Hepatocyte (in vitro differentiated cells): Measurements from ENCODE around the gene TBC1D5. TPM values are rescaled to one million over a fixed set of nuclear protein-coding genes. Genes with fewer than 3 reads are reported as not detected.

ENCODE experiments used
- DNase-seq: peaks from one replicate; pipeline ENCODE4 v3.0.0-alpha.2; 2016; ENCODE audit warnings: low spot score
- H2AFZ ChIP-seq: fragments of 200-600 bp; sonication (generic); 2 replicates; pipeline ENCODE4 v1.6.0; 2016; ENCODE audit warnings: antibody characterized with exemption, mild to moderate bottlenecking
- H3K27ac ChIP-seq: fragments of 200-600 bp; sonication (generic); 2 replicates; pipeline ENCODE4 v1.5.1; 2016; ENCODE audit warnings: mild to moderate bottlenecking
- H3K27me3 ChIP-seq: fragments of 200-600 bp; sonication (generic); 2 replicates; pipeline ENCODE4 v1.6.1; 2016
- H3K36me3 ChIP-seq: fragments of 200-600 bp; sonication (generic); replicated peaks from 2 replicates; pipeline ENCODE4 v1.5.1; 2016; ENCODE audit warnings: low read depth; ENCODE audit not compliant: insufficient read depth
- H3K4me1 ChIP-seq: fragments of 200-600 bp; sonication (generic); 2 replicates; pipeline ENCODE4 v1.5.1; 2016; ENCODE audit warnings: mild to moderate bottlenecking, moderate library complexity; ENCODE audit not compliant: insufficient read depth
- H3K4me2 ChIP-seq: fragments of 200-600 bp; sonication (generic); 2 replicates; pipeline ENCODE4 v1.6.0; 2016
- H3K4me3 ChIP-seq: fragments of 200-600 bp; sonication (generic); 2 replicates; pipeline ENCODE4 v1.5.1; 2016; ENCODE audit warnings: mild to moderate bottlenecking
- H3K79me2 ChIP-seq: fragments of 200-600 bp; sonication (generic); 2 replicates; pipeline ENCODE4 v1.6.0; 2017; ENCODE audit warnings: mild to moderate bottlenecking
- H3K9me2 ChIP-seq: fragments of 200-600 bp; sonication (generic); replicated peaks from 2 replicates; pipeline ENCODE4 v1.6.0; 2017; ENCODE audit warnings: mild to moderate bottlenecking; ENCODE audit not compliant: insufficient read depth
- H3K9me3 ChIP-seq: fragments of 200-600 bp; sonication (generic); 2 replicates; pipeline ENCODE4 v1.5.1; 2016; ENCODE audit warnings: low read depth, mild to moderate bottlenecking
- H4K20me1 ChIP-seq: fragments of 200-600 bp; sonication (generic); 2 replicates; pipeline ENCODE4 v1.6.0; 2016; ENCODE audit warnings: mild to moderate bottlenecking; ENCODE audit not compliant: insufficient read depth, poor library complexity, severe bottlenecking
- EZH2 ChIP-seq: fragments of 200-600 bp; sonication (generic); IDR thresholded peaks from 2 replicates; pipeline ENCODE4 v1.6.1; 2016; ENCODE audit warnings: antibody characterized with exemption, mild to moderate bottlenecking, borderline replicate concordance
- EZH2phosphoT487 ChIP-seq: fragments of 200-600 bp; sonication (generic); IDR thresholded peaks from one replicate; pipeline ENCODE4 v1.6.1; 2018; ENCODE audit warnings: antibody characterized with exemption, mild to moderate bottlenecking, low read depth, moderate library complexity; ENCODE audit not compliant: unreplicated experiment, severe bottlenecking
- WGBS: methylation state at CpG from one replicate; pipeline ENCODE4 v1.1.6; 2016; ENCODE audit warnings: low lambda C conversion rate; ENCODE audit errors: missing lambda C conversion rate; 5-methylcytosine and 5-hydroxymethylcytosine counted together
- polyA plus RNA-seq: library from polyadenylated mRNA; unstranded; fragments of >200 nt; fragmentation: Nextera tagmentation; extraction: Ambion mirVana; gene quantifications from 2 replicates; pipeline ENCODE4 v1.2.1, GENCODE V29; 2016
- total RNA-seq: library from RNA; depleted of rRNA; stranded (reverse); fragments of >200 nt; gene quantifications from 2 replicates; pipeline ENCODE4 v1.2.3, GENCODE V29; 2014
- TF ChIP-seq, protein P1 (sequence below): fragments of 200-600 bp; sonication (generic); IDR thresholded peaks from 2 replicates; pipeline ENCODE4 v1.5.1; 2016; ENCODE audit warnings: antibody characterized with exemption, mild to moderate bottlenecking; ENCODE audit not compliant: poor library complexity

The TBC1D5 gene
- total and polyA plus RNA-seq, 2 experiments from 2014 or later: 17.0 to 64.2 TPM

DNA sequence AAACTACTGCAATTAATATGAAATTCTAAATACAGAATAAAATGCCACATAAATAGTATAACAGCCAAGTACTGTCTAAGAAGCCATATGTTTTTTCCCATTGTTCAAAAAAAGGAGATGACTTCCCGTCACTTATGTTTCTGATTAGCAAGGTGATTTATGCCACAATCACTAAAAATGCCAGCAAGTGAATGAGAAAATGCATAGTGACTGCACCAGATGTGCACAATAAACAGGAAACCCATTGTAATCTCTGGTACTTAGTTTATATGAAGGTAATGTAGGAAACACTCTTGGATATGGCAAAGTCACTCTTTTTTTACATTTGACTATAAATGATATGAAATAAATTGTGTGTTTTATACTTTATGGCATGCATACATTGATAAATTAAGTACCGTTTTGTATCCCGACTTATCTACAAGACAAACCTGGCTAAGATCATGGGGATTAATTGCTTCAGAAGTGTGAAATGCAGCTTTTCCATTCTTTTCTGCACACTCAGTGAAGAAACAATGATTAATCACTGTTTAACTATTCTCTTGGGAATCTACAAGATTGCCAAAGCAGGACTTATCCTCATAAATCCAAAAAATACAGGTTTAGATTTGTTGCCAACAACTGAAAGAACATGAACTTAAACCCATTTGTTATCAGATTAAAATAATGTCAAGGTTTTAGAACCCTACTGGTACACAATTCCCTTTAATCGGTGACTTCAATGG lies 164.5 kb downstream of the TBC1D5 start:
- no peaks in the 10 kb centered on the region for H3K79me2 ChIP-seq
- H2AFZ ChIP-seq: no peak overlapping the region
- H3K9me3 ChIP-seq: no peaks in the 10 kb centered on the region
- no peak for TF ChIP-seq EZH2phosphoT487
- TF ChIP-seq, protein P1, sequence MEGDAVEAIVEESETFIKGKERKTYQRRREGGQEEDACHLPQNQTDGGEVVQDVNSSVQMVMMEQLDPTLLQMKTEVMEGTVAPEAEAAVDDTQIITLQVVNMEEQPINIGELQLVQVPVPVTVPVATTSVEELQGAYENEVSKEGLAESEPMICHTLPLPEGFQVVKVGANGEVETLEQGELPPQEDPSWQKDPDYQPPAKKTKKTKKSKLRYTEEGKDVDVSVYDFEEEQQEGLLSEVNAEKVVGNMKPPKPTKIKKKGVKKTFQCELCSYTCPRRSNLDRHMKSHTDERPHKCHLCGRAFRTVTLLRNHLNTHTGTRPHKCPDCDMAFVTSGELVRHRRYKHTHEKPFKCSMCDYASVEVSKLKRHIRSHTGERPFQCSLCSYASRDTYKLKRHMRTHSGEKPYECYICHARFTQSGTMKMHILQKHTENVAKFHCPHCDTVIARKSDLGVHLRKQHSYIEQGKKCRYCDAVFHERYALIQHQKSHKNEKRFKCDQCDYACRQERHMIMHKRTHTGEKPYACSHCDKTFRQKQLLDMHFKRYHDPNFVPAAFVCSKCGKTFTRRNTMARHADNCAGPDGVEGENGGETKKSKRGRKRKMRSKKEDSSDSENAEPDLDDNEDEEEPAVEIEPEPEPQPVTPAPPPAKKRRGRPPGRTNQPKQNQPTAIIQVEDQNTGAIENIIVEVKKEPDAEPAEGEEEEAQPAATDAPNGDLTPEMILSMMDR: no peak
- TF ChIP-seq EZH2: no peak
- 65% methylated on average over 4 of the region's 4 CpGs for WGBS
- H3K4me3 ChIP-seq: no peak overlapping the region
- no peaks in the 10 kb centered on the region for H4K20me1 ChIP-seq
- no peaks in the 10 kb centered on the region for H3K36me3 ChIP-seq
- no peaks in the 10 kb centered on the region for H3K9me2 ChIP-seq
- peaks cover 5% of the 10 kb centered on the region for H3K4me1 ChIP-seq
- no peaks in the 10 kb centered on the region for H3K27me3 ChIP-seq
- H3K27ac ChIP-seq: no peak overlapping the region
- DNase-seq: no peak
- H3K4me2 ChIP-seq: no peak overlapping the region

DNA sequence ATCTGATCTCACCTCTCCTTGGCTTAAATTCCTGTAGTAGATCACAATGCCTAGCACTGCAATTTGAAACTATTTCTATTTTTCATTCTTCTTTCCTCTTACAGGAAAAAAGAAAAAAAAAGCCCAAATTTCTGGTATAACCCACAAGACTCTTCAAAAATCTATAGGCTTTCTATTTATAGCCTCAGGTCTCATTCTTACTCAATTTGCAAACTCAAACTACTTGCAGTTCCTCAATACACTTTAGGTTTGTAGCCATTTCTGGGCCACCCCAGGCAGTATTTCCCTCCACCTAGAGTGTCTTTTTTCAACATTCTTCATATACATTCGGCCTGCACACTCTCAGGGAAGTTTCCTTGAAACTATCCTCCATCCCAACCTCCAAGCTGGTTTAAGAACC lies 169.0 kb downstream of the TBC1D5 start:
- Histone ChIP-seq H3K27me3 (no peaks in the 10 kb centered on the region), H3K27ac (no peak overlapping the region), H3K36me3 (no peaks in the 10 kb centered on the region), H2AFZ (no peak overlapping the region), H3K4me2 (no peak overlapping the region), H3K4me3 (no peak overlapping the region), H3K4me1 (peaks cover 5% of the 10 kb centered on the region), H3K9me3 (no peaks in the 10 kb centered on the region), H3K79me2 (no peaks in the 10 kb centered on the region), H3K9me2 (no peaks in the 10 kb centered on the region), H4K20me1 (no peaks in the 10 kb centered on the region)
- no peak for DNase-seq
- TF ChIP-seq, protein P1: no peak
- TF ChIP-seq EZH2: no peak
- TF ChIP-seq EZH2phosphoT487: no peak
- 88% methylated on average over 1 of the region's 1 CpG for WGBS

DNA sequence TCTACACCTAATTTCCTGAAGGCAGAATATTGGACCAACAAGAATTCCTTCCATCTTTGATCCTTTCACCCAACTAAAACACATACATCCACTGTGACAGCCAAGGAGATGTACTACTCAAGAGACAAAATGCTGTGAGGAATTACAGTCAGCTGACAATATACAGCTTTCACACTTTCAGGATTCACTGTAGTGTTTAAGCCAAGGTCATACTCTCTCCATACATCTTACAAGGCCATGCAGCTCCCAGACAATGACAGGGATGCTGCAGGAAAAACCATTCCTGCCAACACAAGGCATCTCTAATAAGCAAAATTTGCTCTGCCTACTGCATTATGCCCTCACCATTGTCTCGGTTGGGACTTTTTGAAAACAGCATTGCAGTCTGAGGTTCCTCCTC lies 170.7 kb downstream of the TBC1D5 start:
- Histone ChIP-seq H3K27ac (no peak overlapping the region), H3K9me2 (no peaks in the 10 kb centered on the region), H2AFZ (no peak overlapping the region), H3K4me2 (no peak overlapping the region), H3K4me3 (no peak overlapping the region), H3K9me3 (no peaks in the 10 kb centered on the region), H3K4me1 (no peaks in the 10 kb centered on the region), H3K27me3 (no peaks in the 10 kb centered on the region), H3K36me3 (no peaks in the 10 kb centered on the region), H4K20me1 (no peaks in the 10 kb centered on the region), H3K79me2 (no peaks in the 10 kb centered on the region)
- WGBS: 78% methylated on average over 1 of the region's 1 CpG
- DNase-seq: no peak
- no peak for TF ChIP-seq EZH2phosphoT487
- TF ChIP-seq, protein P1: no peak
